ENCODE results near the gene ZNF48. TPM values are rescaled to one million over a fixed set of nuclear protein-coding genes. Genes with fewer than 3 reads are reported as not detected.

Gene ZNF48
- total and polyA plus RNA-seq, 4 donors: 3.4 to 7.4 (median 5.5) TPM

- H3K27ac ChIP-seq (ENCODE audit: low read depth in 1 of 2, low read length in 2 of 2): no peak overlapping the region
- H3K4me1 ChIP-seq (ENCODE audit: control insufficient read depth in 1 of 2, insufficient read depth in 2 of 2, low read length in 2 of 2): no peaks in the 10 kb centered on the region
- no peaks in the 10 kb centered on the region for H3K27me3 ChIP-seq (ENCODE audit: control insufficient read depth in 1 of 2, insufficient read depth in 2 of 2, low read length in 1 of 2)
- H3K36me3 ChIP-seq (ENCODE audit: control insufficient read depth in 1 of 2, insufficient read depth in 2 of 2, low read length in 1 of 2): no peaks in the 10 kb centered on the region
- intact Hi-C loops (cut with DNase I): loop anchor here in 1 of 2 donors (5.0 to 10.0 kb wide), 2 partner anchors 80 to 207 kb away; partner anchors contain the start of genes FBRS, PRR14 and ZNF768
- ATAC-seq (ENCODE audit: low FRiP score) (no peak), DNase-seq (no peak)
- no peak overlapping the region for H3K4me3 ChIP-seq (ENCODE audit: low read length in 2 of 2)
- WGBS, 2 donors: 82 to 85% methylated on average over 12 of the region's 12 CpGs
- H3K9me3 ChIP-seq (ENCODE audit: control insufficient read depth, low read length): no peaks in the 10 kb centered on the region
These were observed 52.4 kb downstream of the ZNF48 start for GRCh38 chr16:30447512-30448226.

GRCh38 chr16:30449116-30449435 lies 53.9 kb downstream of the ZNF48 start:
- Histone ChIP-seq H3K27ac (ENCODE audit: low read depth in 1 of 2, low read length in 2 of 2) (no peak overlapping the region), H3K9me3 (ENCODE audit: control insufficient read depth, low read length) (no peaks in the 10 kb centered on the region), H3K36me3 (ENCODE audit: control insufficient read depth in 1 of 2, insufficient read depth in 2 of 2, low read length in 1 of 2) (no peaks in the 10 kb centered on the region), H3K4me3 (ENCODE audit: low read length in 2 of 2) (no peak overlapping the region), H3K4me1 (ENCODE audit: control insufficient read depth in 1 of 2, insufficient read depth in 2 of 2, low read length in 2 of 2) (no peaks in the 10 kb centered on the region), H3K27me3 (ENCODE audit: control insufficient read depth in 1 of 2, insufficient read depth in 2 of 2, low read length in 1 of 2) (no peaks in the 10 kb centered on the region)
- WGBS, 2 donors: 88 to 89% methylated on average over 3 of the region's 3 CpGs
- no peak for ATAC-seq (ENCODE audit: low FRiP score)
- intact Hi-C loops (cut with DNase I): loop anchor here in 1 of 2 donors (5.0 to 10.0 kb wide), 2 partner anchors 78 to 206 kb away; partner anchors contain the start of genes FBRS, PRR14 and ZNF768
- DNase-seq: no peak

Other genes starting within 250 kb of the ZNF48 start
- 10 to 100 TPM; 38.4 to 42.8 TPM for gene CORO1A, start 211.8 kb upstream of the ZNF48 start, total RNA-seq
- gene CORO1A, start 211.8 kb upstream of the ZNF48 start, polyA plus RNA-seq: 10 to 100 TPM; 12.8 to 48.2 TPM
- gene BOLA2B, start 201.8 kb upstream of the ZNF48 start, total RNA-seq: 10 to 100 TPM; 31.3 to 52.1 TPM
- gene BOLA2B, start 201.8 kb upstream of the ZNF48 start, polyA plus RNA-seq: 100 to 1,000 TPM in 1 of 2 donors, 10 to 100 TPM in 1; 81.6 to 145 TPM
- gene SLX1A, start 201.5 kb upstream of the ZNF48 start, total RNA-seq: 10 to 100 TPM; 19.8 to 38.9 TPM
- gene SLX1A, start 201.5 kb upstream of the ZNF48 start, polyA plus RNA-seq: 10 to 100 TPM; 23.4 to 66.6 TPM
- gene SULT1A3, start 196.2 kb upstream of the ZNF48 start, total RNA-seq: 10 to 100 TPM in 1 of 2 donors, 1 to 10 TPM in 1; 6.6 to 29.7 TPM
- gene SULT1A3, start 196.2 kb upstream of the ZNF48 start, polyA plus RNA-seq: 10 to 100 TPM; 19.7 to 91.1 TPM
- 10 to 100 TPM; 19.5 to 25.8 TPM for gene NPIPB13, start 146.9 kb upstream of the ZNF48 start, total RNA-seq
- 1 to 10 TPM in 1 of 2 donors, under 1 TPM in 1; 0.13 to 8.5 TPM for gene NPIPB13, start 146.9 kb upstream of the ZNF48 start, polyA plus RNA-seq
- 10 to 100 TPM; 42.6 to 51.3 TPM for gene CD2BP2, start 40.1 kb upstream of the ZNF48 start, total RNA-seq
- gene CD2BP2, start 40.1 kb upstream of the ZNF48 start, polyA plus RNA-seq: 10 to 100 TPM; 23.4 to 51.1 TPM
- 10 to 100 TPM; 30.7 to 38.0 TPM for gene TBC1D10B, start 24.9 kb upstream of the ZNF48 start, total RNA-seq
- 10 to 100 TPM; 10.3 to 22.2 TPM for gene TBC1D10B, start 24.9 kb upstream of the ZNF48 start, polyA plus RNA-seq
- not detected for gene MYL11, start 20.6 kb upstream of the ZNF48 start, total RNA-seq
- gene MYL11, start 20.6 kb upstream of the ZNF48 start, polyA plus RNA-seq: under 1 TPM in 1 of 2 donors, not detected in 1; 0.26 TPM
- gene SEPTIN1, start 12.9 kb upstream of the ZNF48 start, total RNA-seq: 1 to 10 TPM; 2.8 to 6.1 TPM
- 1 to 10 TPM; 1.0 to 2.6 TPM for gene SEPTIN1, start 12.9 kb upstream of the ZNF48 start, polyA plus RNA-seq
- 1 to 10 TPM; 6.3 to 7.4 TPM for gene ZNF771, start 12.2 kb downstream of the ZNF48 start, total RNA-seq
- gene ZNF771, start 12.2 kb downstream of the ZNF48 start, polyA plus RNA-seq: 10 to 100 TPM; 11.4 to 20.5 TPM
- 10 to 100 TPM; 18.2 to 19.7 TPM for gene DCTPP1, start 34.6 kb downstream of the ZNF48 start, total RNA-seq
- 10 to 100 TPM; 16.6 to 36.3 TPM for gene DCTPP1, start 34.6 kb downstream of the ZNF48 start, polyA plus RNA-seq
- 10 to 100 TPM; 25.1 to 29.3 TPM for gene SEPHS2, start 50.5 kb downstream of the ZNF48 start, total RNA-seq
- gene SEPHS2, start 50.5 kb downstream of the ZNF48 start, polyA plus RNA-seq: 10 to 100 TPM; 25.2 to 52.3 TPM
- gene ITGAL, start 77.3 kb downstream of the ZNF48 start, total RNA-seq: 10 to 100 TPM in 1 of 2 donors, 1 to 10 TPM in 1; 7.9 to 13.8 TPM
- gene ITGAL, start 77.3 kb downstream of the ZNF48 start, polyA plus RNA-seq: 10 to 100 TPM in 1 of 2 donors, under 1 TPM in 1; 0.77 to 14.3 TPM
- gene ZNF768, start 131.1 kb downstream of the ZNF48 start, total RNA-seq: 10 to 100 TPM; 22.3 to 22.8 TPM
- 10 to 100 TPM; 29.9 to 40.2 TPM for gene ZNF768, start 131.1 kb downstream of the ZNF48 start, polyA plus RNA-seq
- gene ZNF747, start 139.4 kb downstream of the ZNF48 start, total RNA-seq: 1 to 10 TPM; 9.1 to 9.5 TPM
- 1 to 10 TPM; 5.1 to 8.3 TPM for gene ZNF747, start 139.4 kb downstream of the ZNF48 start, polyA plus RNA-seq
- gene ZNF764, start 163.0 kb downstream of the ZNF48 start, total RNA-seq: 1 to 10 TPM; 6.4 to 8.5 TPM
- gene ZNF764, start 163.0 kb downstream of the ZNF48 start, polyA plus RNA-seq: 1 to 10 TPM; 1.9 to 4.6 TPM
- gene ZNF688, start 176.3 kb downstream of the ZNF48 start, total RNA-seq: 10 to 100 TPM in 1 of 2 donors, 1 to 10 TPM in 1; 9.0 to 12.9 TPM
- gene ZNF688, start 176.3 kb downstream of the ZNF48 start, polyA plus RNA-seq: 10 to 100 TPM; 17.4 to 20.2 TPM
- 10 to 100 TPM in 1 of 2 donors, 1 to 10 TPM in 1; 8.5 to 21.8 TPM for gene ZNF785, start 190.3 kb downstream of the ZNF48 start, total RNA-seq
- gene ZNF785, start 190.3 kb downstream of the ZNF48 start, polyA plus RNA-seq: 1 to 10 TPM; 3.1 to 8.6 TPM
- 1 to 10 TPM; 5.7 to 7.1 TPM for gene ZNF689, start 215.0 kb downstream of the ZNF48 start, total RNA-seq
- gene ZNF689, start 215.0 kb downstream of the ZNF48 start, polyA plus RNA-seq: 1 to 10 TPM; 2.9 to 3.3 TPM

Measured in aorta (tissue), 5 donors.